CD4-positive, alpha-beta T cell treated with Interleukin-17A for 1 hour (primary cell): ENCODE results near the gene MED10.

ENCODE experiments used
- DNase-seq: peaks from one replicate; pipeline ENCODE4 v3.0.0-alpha.2; 2020

Gene MED10

DNA sequence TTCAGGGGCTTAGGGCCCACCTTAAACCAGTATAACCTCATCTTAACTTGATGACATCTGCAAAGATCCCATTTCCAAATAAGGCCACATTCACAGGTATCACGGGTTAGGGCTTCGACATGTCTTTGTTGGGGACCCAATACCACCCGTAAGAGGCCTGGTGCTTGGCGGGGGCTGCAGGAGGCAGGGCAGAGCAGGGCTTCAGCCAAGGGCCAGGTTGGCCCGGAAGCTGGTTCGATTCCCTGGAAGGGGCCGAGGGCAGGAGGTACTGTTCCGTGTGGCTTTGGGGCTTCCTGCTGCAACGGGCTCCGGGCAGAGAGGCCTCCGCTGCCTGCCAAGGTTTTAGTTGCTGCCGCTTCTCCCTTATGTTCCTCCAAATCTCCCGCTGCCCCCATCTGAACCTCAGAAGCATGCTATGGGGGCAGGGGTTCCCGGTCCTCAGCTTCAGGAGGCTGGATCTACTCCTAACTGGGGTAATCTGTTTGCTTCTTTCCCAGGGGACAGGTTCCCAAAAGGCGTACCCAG, 29.8 kb downstream of the MED10 start:
- DNase-seq: no peak

- no peak for DNase-seq
Observed at GRCh38 chr5:6347673-6348072, 30.7 kb downstream of the MED10 start.

GRCh38 chr5:6347165-6347564, 31.2 kb downstream of the MED10 start:
- DNase-seq: no peak

DNA sequence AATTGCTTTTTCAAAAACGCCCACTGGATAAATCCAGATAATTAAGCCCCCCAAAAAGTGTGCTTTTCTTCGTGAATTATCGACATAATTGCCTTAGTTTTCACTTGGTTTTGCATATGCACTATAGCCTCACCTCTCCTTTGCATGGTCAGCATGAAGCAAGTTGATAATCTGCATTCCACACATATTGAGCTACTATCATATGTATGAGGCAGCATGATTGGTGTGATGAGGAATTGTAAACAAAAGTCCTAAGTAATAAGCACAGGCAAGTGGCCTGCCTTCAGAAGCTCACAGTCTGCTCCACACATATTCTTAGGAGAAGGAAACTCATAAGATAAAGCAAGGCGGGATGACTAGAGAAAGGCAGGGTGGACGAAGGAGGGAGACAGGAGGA, 33.8 kb downstream of the MED10 start:
- no peak for DNase-seq

GRCh38 chr5:6343951-6344592, 34.3 kb downstream of the MED10 start:
- DNase-seq: no peak

DNA sequence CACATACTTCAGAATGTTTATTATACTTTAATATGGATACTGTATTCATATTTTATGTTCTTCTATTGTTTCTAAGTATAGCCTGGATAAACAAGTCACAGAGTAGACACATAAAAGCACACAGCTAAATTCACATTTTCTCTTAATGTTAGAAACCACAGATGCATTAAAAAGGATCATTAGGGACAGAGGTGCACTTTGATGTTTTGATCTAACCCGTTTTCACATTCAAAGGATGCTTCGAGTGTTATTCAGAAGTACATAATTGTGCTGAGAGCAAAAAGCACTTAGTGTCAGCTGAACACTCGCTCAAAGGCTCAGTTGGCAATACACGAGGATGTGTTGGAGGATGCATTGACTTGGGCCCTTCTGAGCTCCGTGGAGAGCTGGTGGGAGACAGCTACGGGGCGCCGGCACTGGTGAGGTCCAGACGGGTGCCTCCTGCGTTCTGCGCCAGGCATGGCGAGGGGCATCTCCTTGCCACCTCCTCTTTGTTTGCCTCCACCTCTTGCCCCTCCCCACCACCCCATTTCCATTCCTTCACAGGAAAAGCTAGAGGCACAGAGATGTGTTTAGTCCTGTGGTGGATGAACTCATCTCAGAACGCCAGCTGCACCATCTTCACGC, 35.5 kb downstream of the MED10 start:
- DNase-seq: no peak

DNA sequence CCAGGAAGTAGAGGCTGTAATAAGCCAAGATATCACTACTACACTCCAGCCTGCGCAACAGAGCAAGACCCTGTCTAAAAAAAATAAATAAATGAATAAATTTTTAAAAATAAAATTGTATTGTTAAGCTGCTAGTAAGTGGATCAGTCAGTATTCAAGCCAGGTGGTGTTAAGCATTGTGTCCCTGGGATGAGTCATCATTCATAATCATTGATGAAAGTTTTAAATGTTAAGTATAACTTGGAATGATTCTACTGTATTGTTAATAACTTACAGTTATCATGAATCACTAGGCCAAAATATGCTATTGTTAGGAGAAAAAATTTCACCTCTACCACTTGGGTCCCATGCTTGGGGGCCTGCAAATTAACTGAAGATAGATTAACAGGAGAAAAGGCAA, 38.2 kb downstream of the MED10 start:
- DNase-seq: no peak

DNA sequence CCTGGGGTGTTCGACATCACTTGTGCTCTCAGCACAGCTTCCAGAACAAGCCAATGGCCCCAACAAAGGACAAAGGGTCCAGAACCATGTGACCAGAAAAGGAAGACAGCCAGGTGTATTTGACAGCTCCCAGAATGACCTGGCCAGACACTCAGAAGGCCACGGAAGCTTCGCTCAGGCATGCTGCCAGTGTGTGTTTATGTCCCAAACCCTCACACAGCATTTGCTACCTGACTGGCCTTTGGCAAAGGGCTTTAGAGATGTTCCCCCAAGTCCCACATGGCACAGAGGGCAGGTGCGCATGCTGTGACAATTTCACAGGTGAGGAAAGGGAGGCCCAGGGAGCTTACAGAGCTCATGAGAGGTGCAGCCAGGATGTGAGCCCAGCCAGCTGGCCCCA, 39.5 kb downstream of the MED10 start:
- DNase-seq: no peak

GRCh38 chr5:6338135-6338534, 40.2 kb downstream of the MED10 start:
- no peak for DNase-seq

DNA sequence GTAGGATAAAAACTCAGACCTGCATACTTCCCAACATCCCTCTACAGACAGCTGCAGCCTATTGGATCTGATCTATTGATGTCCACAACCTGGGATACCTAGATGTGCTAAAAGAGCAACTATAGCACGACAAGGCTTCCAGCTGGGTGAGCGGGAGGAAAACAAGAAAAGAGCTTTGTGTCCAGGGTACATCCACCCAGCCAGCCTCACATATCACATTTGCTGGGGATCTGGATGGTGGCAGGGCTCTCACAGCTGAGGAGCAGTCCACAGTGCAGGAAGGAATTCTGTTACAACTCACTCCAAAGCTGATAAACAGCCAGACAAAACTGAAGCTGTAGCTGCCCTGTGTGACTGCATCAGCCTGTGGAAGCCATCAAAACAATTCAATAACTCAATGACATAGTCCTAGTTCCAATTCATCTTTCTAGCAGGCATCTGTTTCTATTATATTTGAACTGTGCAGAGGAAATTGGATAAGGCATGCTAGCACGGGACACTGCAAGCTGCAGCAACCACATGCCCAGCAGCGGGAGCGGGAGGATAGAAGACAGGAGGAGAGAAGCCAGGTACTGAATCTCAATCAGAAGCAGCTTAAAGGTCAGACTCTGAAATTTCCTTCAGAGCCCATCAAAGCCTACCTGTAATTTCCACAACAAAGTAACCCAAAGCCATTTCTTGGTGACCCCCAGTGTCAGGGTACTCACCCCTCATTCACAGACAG, 45.0 kb downstream of the MED10 start:
- DNase-seq: no peak

- DNase-seq: no peak
Observed at GRCh38 chr5:6328173-6328572, 50.2 kb downstream of the MED10 start.

DNA sequence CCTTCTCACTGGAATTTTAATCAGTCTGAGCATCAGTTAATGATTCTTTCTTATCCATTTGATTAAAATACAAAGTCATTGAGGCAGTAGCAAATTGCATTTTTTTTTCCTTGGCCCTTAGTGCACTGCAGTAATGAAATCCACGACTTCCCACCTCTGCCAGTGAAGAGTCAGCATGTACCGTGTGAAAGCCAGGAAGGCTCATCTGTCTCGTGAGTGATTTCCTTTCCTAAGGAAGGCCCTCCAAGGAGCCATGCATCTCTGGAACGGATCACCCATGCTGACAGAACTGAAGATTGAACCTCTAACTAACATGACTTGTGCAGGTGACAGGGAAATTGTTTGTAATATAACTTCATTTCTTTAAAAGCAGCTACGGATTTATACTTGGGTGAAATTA, 51.6 kb downstream of the MED10 start:
- DNase-seq: no peak

DNA sequence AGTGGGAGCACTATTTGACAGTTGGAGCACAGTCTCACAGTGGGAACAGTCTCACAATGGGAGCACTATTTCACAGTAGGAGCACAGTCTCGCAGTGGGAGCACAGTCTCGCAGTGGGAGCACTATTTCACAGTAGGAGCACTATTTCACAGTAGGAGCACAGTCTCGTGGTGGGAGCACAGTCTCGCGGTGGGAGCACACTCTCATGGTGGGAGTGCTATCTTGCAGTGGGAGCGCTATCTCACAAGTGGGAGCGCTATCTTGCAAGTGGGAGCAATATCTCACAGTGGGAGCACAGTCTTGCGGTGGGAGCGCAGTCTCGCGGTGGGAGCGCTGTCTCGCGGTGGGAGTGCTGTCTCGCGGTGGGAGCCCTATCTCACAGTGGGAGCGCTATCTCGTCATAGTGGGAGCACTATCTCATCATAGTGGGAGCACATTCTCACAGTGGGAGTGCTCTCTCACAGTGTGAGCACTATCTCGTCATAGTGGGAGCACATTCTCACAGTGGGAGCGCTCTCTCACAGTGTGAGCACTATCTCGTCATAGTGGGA, 56.1 kb downstream of the MED10 start:
- DNase-seq: no peak
